ENCODE measurements around the gene CNNM3.

Gene CNNM3

GRCh38 chr2:96866149-96866548, 50.1 kb downstream of the CNNM3 start:
- no peak for DNase-seq

GRCh38 chr2:96866586-96866985, 50.5 kb downstream of the CNNM3 start:
- no peak for DNase-seq

GRCh38 chr2:96866986-96867755, 51.1 kb downstream of the CNNM3 start:
- no peak for DNase-seq

GRCh38 chr2:96867756-96868554, 51.9 kb downstream of the CNNM3 start:
- DNase-seq: peak; percentile 62

- peak; percentile 95 for DNase-seq
Measured at GRCh38 chr2:96868555-96869280, 52.6 kb downstream of the CNNM3 start.

- DNase-seq: peak; percentile 93
Measured at GRCh38 chr2:96869281-96869821, 53.3 kb downstream of the CNNM3 start.

- peak; percentile 73 for DNase-seq
Measured at GRCh38 chr2:96869822-96870625, 54.0 kb downstream of the CNNM3 start, which contains the start of gene SEMA4C. Gene SEMA4C (minus strand): TSS chr2:96870080. CDS start chr2:96867886, 2,194 bp downstream.

- DNase-seq: peak; percentile 68
Measured at GRCh38 chr2:96870626-96871255, 54.7 kb downstream of the CNNM3 start.

GRCh38 chr2:96872591-96873349, 56.7 kb downstream of the CNNM3 start:
- no peak for DNase-seq

GRCh38 chr2:96873651-96874096, 57.6 kb downstream of the CNNM3 start:
- peak; percentile 44 for DNase-seq

- no peak for DNase-seq
Measured at GRCh38 chr2:96874198-96874831, 58.2 kb downstream of the CNNM3 start.

GRCh38 chr2:96875498-96876268, 59.6 kb downstream of the CNNM3 start:
- DNase-seq: no peak

GRCh38 chr2:96876269-96877041, 60.4 kb downstream of the CNNM3 start:
- DNase-seq: peak; percentile 54

GRCh38 chr2:96877042-96877451, 61.0 kb downstream of the CNNM3 start:
- DNase-seq: no peak

- no peak for DNase-seq
Measured at GRCh38 chr2:96877631-96878092, 61.6 kb downstream of the CNNM3 start.

GRCh38 chr2:96878171-96878570, 62.1 kb downstream of the CNNM3 start:
- no peak for DNase-seq

GRCh38 chr2:96878796-96879544, 62.9 kb downstream of the CNNM3 start:
- DNase-seq: no peak
